ENCODE data around the gene SYNGAP1.

Gene SYNGAP1

GRCh38 chr6:33404884-33405283, 15.0 kb upstream of the SYNGAP1 start:
- DNase-seq (ENCODE audit: low spot score) = no peak

- no peak for DNase-seq (ENCODE audit: low spot score)
Observed at GRCh38 chr6:33405386-33405940, 14.4 kb upstream of the SYNGAP1 start.

GRCh38 chr6:33406126-33406525, 13.7 kb upstream of the SYNGAP1 start:
- DNase-seq (ENCODE audit: low spot score) = no peak

- peak; percentile 41 for DNase-seq (ENCODE audit: low spot score)
Observed at GRCh38 chr6:33407132-33407718, 12.6 kb upstream of the SYNGAP1 start.

GRCh38 chr6:33410050-33410710, 9.7 kb upstream of the SYNGAP1 start:
- peak; percentile 99 for DNase-seq (ENCODE audit: low spot score)

GRCh38 chr6:33410711-33411631, 8.9 kb upstream of the SYNGAP1 start, which contains the start of gene PHF1:
Gene PHF1, plus strand, starts transcription at chr6:33411014. Its CDS starts 1,250 bp downstream, at chr6:33412264.
- peak; percentile 96 for DNase-seq (ENCODE audit: low spot score)

GRCh38 chr6:33411632-33412005, 8.2 kb upstream of the SYNGAP1 start:
- DNase-seq (ENCODE audit: low spot score) = no peak

GRCh38 chr6:33412140-33413009, 7.5 kb upstream of the SYNGAP1 start:
- no peak for DNase-seq (ENCODE audit: low spot score)

- no peak for DNase-seq (ENCODE audit: low spot score)
Observed at GRCh38 chr6:33413241-33414120, 6.4 kb upstream of the SYNGAP1 start.

- DNase-seq (ENCODE audit: low spot score) = no peak
Observed at GRCh38 chr6:33414592-33415271, 5.1 kb upstream of the SYNGAP1 start.

GRCh38 chr6:33415831-33416230, 4.0 kb upstream of the SYNGAP1 start:
- no peak for DNase-seq (ENCODE audit: low spot score)

- DNase-seq (ENCODE audit: low spot score) = no peak
Observed at GRCh38 chr6:33416386-33417127, 3.3 kb upstream of the SYNGAP1 start.

GRCh38 chr6:33417128-33417902, 2.5 kb upstream of the SYNGAP1 start:
- DNase-seq (ENCODE audit: low spot score) = peak; percentile 76

- peak; percentile 97 for DNase-seq (ENCODE audit: low spot score)
Observed at GRCh38 chr6:33417903-33418689, 1.8 kb upstream of the SYNGAP1 start, which contains the start of gene CUTA. Gene CUTA, minus strand, starts transcription at chr6:33418107. Its CDS starts 107 bp downstream, at chr6:33418000.

GRCh38 chr6:33418690-33419291, 1.1 kb upstream of the SYNGAP1 start:
- DNase-seq (ENCODE audit: low spot score) = no peak

GRCh38 chr6:33420491-33421343, 852 bp downstream of the SYNGAP1 start:
- DNase-seq (ENCODE audit: low spot score) = no peak

All from GM03348 (cell line).